OCI-LY3 (cell line): ENCODE results near the gene COX8A.

Experiments used
- EZH2phosphoT487 ChIP-seq: fragments of 200-600 bp; shearing (Covaris generic); IDR thresholded peaks from 2 replicates; pipeline ENCODE4 v1.6.1; 2018; ENCODE audit warnings: antibody characterized with exemption, mixed run types, low read depth
- TF ChIP-seq, protein P1 (sequence below): fragments of 200-600, 300-600 bp; sonication (generic); IDR thresholded peaks from 2 replicates; pipeline ENCODE4 v1.5.1; 2014; ENCODE audit warnings: antibody characterized with exemption, low read length, low read depth

DNA sequence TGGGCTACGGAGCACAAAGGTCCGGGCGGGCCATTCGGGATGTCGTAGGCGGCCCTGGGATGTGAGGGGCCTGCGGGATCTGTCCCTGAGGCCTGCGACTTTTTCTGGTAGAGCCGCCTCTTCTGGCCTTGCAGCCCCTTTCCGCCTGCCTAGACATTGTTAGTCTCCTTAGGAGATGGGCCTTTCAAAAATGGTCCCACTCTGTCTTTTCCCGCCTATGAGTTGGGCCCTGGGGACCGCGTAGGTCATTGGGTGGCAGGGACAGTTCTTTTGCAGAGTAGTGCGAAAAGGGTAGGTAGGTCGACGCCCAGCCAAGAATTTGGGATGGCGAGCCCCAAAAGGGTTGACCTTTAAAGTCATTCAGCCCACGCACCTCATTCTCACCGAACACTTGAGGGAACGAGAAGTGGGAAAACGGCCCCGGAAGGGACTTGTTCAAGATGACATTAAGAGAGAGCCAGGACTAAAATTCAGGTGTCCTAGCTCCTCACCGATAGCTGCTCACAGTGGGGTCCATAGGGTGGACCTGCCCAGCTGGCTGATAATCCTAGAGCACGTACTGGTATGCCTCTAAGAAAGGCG, 12.6 kb downstream of the COX8A start:
- TF ChIP-seq, protein P1, sequence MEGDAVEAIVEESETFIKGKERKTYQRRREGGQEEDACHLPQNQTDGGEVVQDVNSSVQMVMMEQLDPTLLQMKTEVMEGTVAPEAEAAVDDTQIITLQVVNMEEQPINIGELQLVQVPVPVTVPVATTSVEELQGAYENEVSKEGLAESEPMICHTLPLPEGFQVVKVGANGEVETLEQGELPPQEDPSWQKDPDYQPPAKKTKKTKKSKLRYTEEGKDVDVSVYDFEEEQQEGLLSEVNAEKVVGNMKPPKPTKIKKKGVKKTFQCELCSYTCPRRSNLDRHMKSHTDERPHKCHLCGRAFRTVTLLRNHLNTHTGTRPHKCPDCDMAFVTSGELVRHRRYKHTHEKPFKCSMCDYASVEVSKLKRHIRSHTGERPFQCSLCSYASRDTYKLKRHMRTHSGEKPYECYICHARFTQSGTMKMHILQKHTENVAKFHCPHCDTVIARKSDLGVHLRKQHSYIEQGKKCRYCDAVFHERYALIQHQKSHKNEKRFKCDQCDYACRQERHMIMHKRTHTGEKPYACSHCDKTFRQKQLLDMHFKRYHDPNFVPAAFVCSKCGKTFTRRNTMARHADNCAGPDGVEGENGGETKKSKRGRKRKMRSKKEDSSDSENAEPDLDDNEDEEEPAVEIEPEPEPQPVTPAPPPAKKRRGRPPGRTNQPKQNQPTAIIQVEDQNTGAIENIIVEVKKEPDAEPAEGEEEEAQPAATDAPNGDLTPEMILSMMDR = no peak
- no peak for TF ChIP-seq EZH2phosphoT487
